DOHH2 (cell line): ENCODE results near the gene REPIN1.

Experiments
- H3F3A ChIP-seq: fragments of 200-600 bp; sonication (generic), shearing (Covaris generic); 2 replicates; pipeline ENCODE4 v1.6.0; 2016; ENCODE audit warnings: antibody characterized with exemption, mild to moderate bottlenecking; ENCODE audit not compliant: control insufficient read depth, insufficient read depth
- H3K27ac ChIP-seq: fragments of 200-600 bp; sonication (generic); 2 replicates; pipeline ENCODE4 v1.5.1; 2014; ENCODE audit warnings: low read depth, mild to moderate bottlenecking, low read length, moderate library complexity
- H3K27me3 ChIP-seq: fragments of 200-600 bp; sonication (generic); 2 replicates; pipeline ENCODE4 v1.6.1; 2014; ENCODE audit warnings: mild to moderate bottlenecking, low read length, mixed read lengths; ENCODE audit not compliant: control insufficient read depth
- H3K36me3 ChIP-seq: fragments of 200-600 bp; sonication (generic); 2 replicates; pipeline ENCODE4 v1.6.1; 2014; ENCODE audit warnings: mild to moderate bottlenecking, low read length, moderate library complexity, mixed read lengths; ENCODE audit not compliant: control insufficient read depth
- H3K4me1 ChIP-seq: fragments of 200-600 bp; sonication (generic); 2 replicates; pipeline ENCODE4 v1.6.1; 2014; ENCODE audit warnings: mild to moderate bottlenecking, low read length, mixed read lengths; ENCODE audit not compliant: control insufficient read depth
- H3K4me2 ChIP-seq: fragments of 200-600 bp; sonication (generic); 2 replicates; pipeline ENCODE4 v1.6.0; 2014; ENCODE audit warnings: mild to moderate bottlenecking, low read length, moderate library complexity
- H3K4me3 ChIP-seq: fragments of 200-600 bp; sonication (generic); 2 replicates; pipeline ENCODE4 v1.5.1; 2014; ENCODE audit warnings: mild to moderate bottlenecking, low read length, mixed read lengths
- H3K79me2 ChIP-seq: fragments of 200-600 bp; sonication (generic); 2 replicates; pipeline ENCODE4 v1.6.1; 2014; ENCODE audit warnings: mild to moderate bottlenecking, low read length, mixed read lengths; ENCODE audit not compliant: control insufficient read depth
- H3K9me2 ChIP-seq: fragments of 200-600 bp; sonication (generic); replicated peaks from 2 replicates; pipeline ENCODE4 v1.6.1; 2014; ENCODE audit warnings: mild to moderate bottlenecking, low read length, mixed read lengths; ENCODE audit not compliant: control insufficient read depth
- H3K9me3 ChIP-seq: fragments of 200-600 bp; sonication (generic); 2 replicates; pipeline ENCODE4 v1.6.1; 2014; ENCODE audit warnings: antibody characterized with exemption, low read length, mixed read lengths; ENCODE audit not compliant: control insufficient read depth, insufficient read depth
- H4K20me1 ChIP-seq: fragments of 200-600 bp; sonication (generic); 2 replicates; pipeline ENCODE4 v1.6.0; 2014; ENCODE audit warnings: low read depth, mild to moderate bottlenecking, antibody characterized with exemption, low read length, moderate library complexity; ENCODE audit not compliant: control insufficient read depth, insufficient read depth
- CTCF ChIP-seq: fragments of 200-600 bp; sonication (generic); IDR thresholded peaks from one replicate; pipeline ENCODE4 v1.5.1; 2014; ENCODE audit warnings: antibody characterized with exemption, mild to moderate bottlenecking, low read depth, low read length; ENCODE audit not compliant: poor library complexity, severe bottlenecking
- EZH2phosphoT487 ChIP-seq: fragments of 200-600 bp; sonication (generic); IDR thresholded peaks from 2 replicates; pipeline ENCODE4 v1.6.1; 2017; ENCODE audit warnings: borderline replicate concordance, mild to moderate bottlenecking, antibody characterized with exemption, low read length, moderate library complexity, mixed read lengths

Gene REPIN1

GRCh38 chr7:150407588-150408392, 39.2 kb downstream of the REPIN1 start:
- Histone ChIP-seq H3K27ac (no peak overlapping the region), H3K79me2 (no peaks in the 10 kb centered on the region), H4K20me1 (no peaks in the 10 kb centered on the region), H3K36me3 (no peaks in the 10 kb centered on the region), H3K4me2 (no peak overlapping the region), H3K4me3 (no peak overlapping the region), H3K9me2 (no peaks in the 10 kb centered on the region), H3K27me3 (no peaks in the 10 kb centered on the region), H3K9me3 (no peaks in the 10 kb centered on the region), H3K4me1 (peaks cover 34% of the 10 kb centered on the region), H3F3A (peaks cover 9% of the 10 kb centered on the region)
- TF ChIP-seq EZH2phosphoT487 (no peak), CTCF (no peak)

GRCh38 chr7:150408393-150409299, 40.0 kb downstream of the REPIN1 start:
- H3K36me3 ChIP-seq = no peaks in the 10 kb centered on the region
- H3K4me2 ChIP-seq = no peak overlapping the region

GRCh38 chr7:150409300-150410030, 40.8 kb downstream of the REPIN1 start:
- H3K36me3 ChIP-seq = no peaks in the 10 kb centered on the region
- no peak overlapping the region for H3K4me2 ChIP-seq
- no peaks in the 10 kb centered on the region for H4K20me1 ChIP-seq
- TF ChIP-seq CTCF (no peak), EZH2phosphoT487 (no peak)
- no peaks in the 10 kb centered on the region for H3K9me2 ChIP-seq
- no peaks in the 10 kb centered on the region for H3K27me3 ChIP-seq
- no peaks in the 10 kb centered on the region for H3K9me3 ChIP-seq
- H3K4me3 ChIP-seq = no peak overlapping the region
- peaks cover 23% of the 10 kb centered on the region for H3K4me1 ChIP-seq
- H3K27ac ChIP-seq = no peak overlapping the region
- H3F3A ChIP-seq = peaks cover 9% of the 10 kb centered on the region
- no peaks in the 10 kb centered on the region for H3K79me2 ChIP-seq

More at GRCh38 chr7:150408393-150409299, 40.0 kb downstream of the REPIN1 start:
- Histone ChIP-seq H3K4me1 (peaks cover 31% of the 10 kb centered on the region), H3K27me3 (no peaks in the 10 kb centered on the region), H3K9me2 (no peaks in the 10 kb centered on the region), H3K9me3 (no peaks in the 10 kb centered on the region), H3K79me2 (no peaks in the 10 kb centered on the region), H3K27ac (no peak overlapping the region), H3F3A (peaks cover 9% of the 10 kb centered on the region), H4K20me1 (no peaks in the 10 kb centered on the region), H3K4me3 (no peak overlapping the region)
- no peak for TF ChIP-seq CTCF
- TF ChIP-seq EZH2phosphoT487 = no peak
